CD4-positive, CD25-positive, alpha-beta regulatory T cell (primary cell): ENCODE measurements around the gene THSD1. TPM values are rescaled to one million over a fixed set of nuclear protein-coding genes. Genes with fewer than 3 reads are reported as not detected.
"Not testable (repeated sequence)": the region's sequence is repeated elsewhere in the genome, so short reads cannot be mapped to it uniquely, and the experiment has no call there.

Experiments used
- ATAC-seq, 2 donors: fragments of 150-1000 bp; cut with Tn5 transposase; one replicate each; pipeline ENCODE4 v1.10.0; 2021; ENCODE audit warnings: low read depth in 2 of 2, moderate number of reproducible peaks in 2 of 2, moderate library complexity in 1 of 2
- DNase-seq, 3 donors: peaks; one replicate each; pipeline versions ENCODE4 v3.0.0 to v3.0.0-alpha.2; 2012 to 2022; ENCODE audit warnings: mixed read lengths in 1 of 3
- H3K27ac ChIP-seq: one replicate; pipeline ENCODE4 v1.7.0; 2013; ENCODE audit warnings: mild to moderate bottlenecking, low read length; ENCODE audit not compliant: insufficient read depth, poor library complexity, severe bottlenecking
- H3K27me3 ChIP-seq: one replicate; pipeline ENCODE4 v1.7.0; 2013; ENCODE audit warnings: low read length; ENCODE audit not compliant: control insufficient read depth, insufficient read depth
- H3K36me3 ChIP-seq: one replicate; pipeline ENCODE4 v1.7.0; 2013; ENCODE audit warnings: mild to moderate bottlenecking, low read length, moderate library complexity; ENCODE audit not compliant: control insufficient read depth, insufficient read depth
- H3K4me1 ChIP-seq: 2 replicates; pipeline ENCODE4 v1.7.0; 2013; ENCODE audit warnings: mild to moderate bottlenecking, low read length; ENCODE audit not compliant: insufficient read depth, control insufficient read depth, poor library complexity, severe bottlenecking
- H3K4me3 ChIP-seq: one replicate; pipeline ENCODE4 v1.7.0; 2013; ENCODE audit warnings: low read depth, mild to moderate bottlenecking, low read length, moderate library complexity
- H3K9me3 ChIP-seq, 2 experiments: 1 replicate in 1 of 2; 2 replicates in 1 of 2; pipeline ENCODE4 v1.7.0; 2013; ENCODE audit warnings: low read length in 2 of 2, mild to moderate bottlenecking in 1 of 2, moderate library complexity in 1 of 2; ENCODE audit not compliant: control insufficient read depth in 2 of 2
- H3K27ac Mint-ChIP-seq, 3 donors: one replicate each; pipeline ENCODE4 v1.8.0; 2020 to 2022; ENCODE audit warnings: mild to moderate bottlenecking in 3 of 3, mixed read lengths in 3 of 3, moderate library complexity in 2 of 3
- H3K27me3 Mint-ChIP-seq: one replicate; pipeline ENCODE4 v1.8.0; 2022; ENCODE audit warnings: mild to moderate bottlenecking, mixed read lengths
- H3K36me3 Mint-ChIP-seq: one replicate; pipeline ENCODE4 v1.8.0; 2020; ENCODE audit warnings: mixed read lengths
- H3K4me1 Mint-ChIP-seq, 4 donors: one replicate each; pipeline ENCODE4 v1.8.0; 2020 to 2022; ENCODE audit warnings: mixed read lengths in 4 of 4, mild to moderate bottlenecking in 1 of 4
- H3K4me3 Mint-ChIP-seq, 4 donors: one replicate each; pipeline ENCODE4 v1.8.0; 2020 to 2022; ENCODE audit warnings: mild to moderate bottlenecking in 4 of 4, mixed read lengths in 4 of 4, moderate library complexity in 3 of 4
- H3K9me3 Mint-ChIP-seq, 7 donors: one replicate each; pipeline ENCODE4 v1.8.0; 2020 to 2022; ENCODE audit warnings: mixed read lengths in 7 of 7, mild to moderate bottlenecking in 3 of 7, moderate library complexity in 2 of 7
- polyA plus RNA-seq, 4 donors: library from polyadenylated mRNA; unstranded; fragments of 300-500 nt; fragmentation: Illumina TruSeq; gene quantifications; one replicate each; pipeline ENCODE4 v1.2.3, GENCODE V29; 2021
- total RNA-seq: library from RNA; stranded (reverse); gene quantifications from one replicate; pipeline ENCODE4 v1.2.3, GENCODE V29; 2022

Gene THSD1
- total and polyA plus RNA-seq, 5 donors from 2014 or later = 0.12 to 0.79 TPM; not detected in 3

DNA sequence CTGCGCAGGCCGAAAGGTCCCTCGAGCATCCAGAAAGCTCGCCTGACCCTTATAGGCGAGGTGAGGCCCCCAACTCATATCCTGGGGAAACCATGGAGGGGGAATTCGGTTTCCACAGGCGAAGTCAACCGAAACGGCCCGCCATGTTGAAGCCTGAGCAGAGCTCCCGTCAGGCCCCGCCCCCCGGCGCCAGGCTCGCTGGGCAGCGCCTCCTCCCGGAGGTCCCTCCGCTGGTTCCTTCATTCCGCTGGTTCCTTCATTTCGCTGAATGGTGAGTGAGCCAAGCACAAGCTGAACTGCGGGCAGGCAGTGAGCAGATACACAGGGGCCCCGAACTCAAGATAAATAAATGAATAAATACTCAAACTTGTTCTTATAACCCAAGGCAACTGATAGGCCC, 71.9 kb downstream of the THSD1 start:
- H3K4me3 Mint-ChIP-seq, H3K27me3 ChIP-seq, H3K9me3 Mint-ChIP-seq, H3K4me3 ChIP-seq, H3K36me3 ChIP-seq, H3K4me1 ChIP-seq, H3K36me3 Mint-ChIP-seq, H3K9me3 ChIP-seq, H3K27ac ChIP-seq, H3K27me3 Mint-ChIP-seq, H3K27ac Mint-ChIP-seq, DNase-seq, H3K4me1 Mint-ChIP-seq, ATAC-seq: not testable (repeated sequence)

DNA sequence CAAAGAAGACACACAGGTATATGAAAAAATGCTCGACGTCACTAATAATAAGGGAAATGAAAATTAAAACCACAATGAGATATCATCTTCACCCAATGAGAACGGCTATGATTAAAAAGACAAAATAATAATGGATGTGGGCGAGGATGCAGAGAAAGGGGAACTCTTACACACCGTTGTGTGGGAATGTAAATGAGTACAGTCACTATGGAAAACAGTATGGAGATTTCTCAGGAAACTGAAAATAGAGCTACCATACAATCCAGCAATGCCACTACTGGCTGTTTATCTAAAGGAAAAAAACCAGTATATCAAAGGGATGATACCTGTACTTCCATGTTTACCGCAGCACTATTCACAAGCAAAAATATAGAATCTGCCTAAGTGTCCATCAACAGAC, 74.1 kb downstream of the THSD1 start:
- not testable (repeated sequence) for H3K36me3 ChIP-seq, H3K36me3 Mint-ChIP-seq, H3K4me3 ChIP-seq, H3K4me3 Mint-ChIP-seq, H3K9me3 ChIP-seq, H3K27me3 ChIP-seq, H3K4me1 Mint-ChIP-seq, H3K27ac Mint-ChIP-seq, H3K4me1 ChIP-seq, H3K27me3 Mint-ChIP-seq, ATAC-seq, DNase-seq, H3K27ac ChIP-seq, H3K9me3 Mint-ChIP-seq

Other genes starting within 250 kb of the THSD1 start
- 7.1 TPM for gene NEK3, start 246.6 kb downstream of the THSD1 start, total RNA-seq
- 10 to 100 TPM in 1 of 4 donors, 1 to 10 TPM in 3; 4.2 to 17.2 (median 5.6) TPM for gene NEK3, start 246.6 kb downstream of the THSD1 start, polyA plus RNA-seq
- gene VPS36, start 44.5 kb upstream of the THSD1 start, total RNA-seq = 39.5 TPM
- 10 to 100 TPM; 36.8 to 39.5 (median 37.6) TPM for gene VPS36, start 44.5 kb upstream of the THSD1 start, polyA plus RNA-seq
- gene CKAP2, start 49.3 kb upstream of the THSD1 start, total RNA-seq = 36.7 TPM
- gene CKAP2, start 49.3 kb upstream of the THSD1 start, polyA plus RNA-seq = 10 to 100 TPM; 20.1 to 27.7 (median 24.0) TPM
- 12.1 TPM for gene HNRNPA1L2, start 236.3 kb upstream of the THSD1 start, total RNA-seq
- 1 to 10 TPM; 7.1 to 8.6 (median 7.4) TPM for gene HNRNPA1L2, start 236.3 kb upstream of the THSD1 start, polyA plus RNA-seq
- gene SUGT1, start 246.7 kb upstream of the THSD1 start, total RNA-seq = 32.7 TPM
- 10 to 100 TPM; 49.5 to 58.6 (median 55.3) TPM for gene SUGT1, start 246.7 kb upstream of the THSD1 start, polyA plus RNA-seq